PC-3 (cell line): ENCODE results near the gene PHF2. TPM values are rescaled to one million over a fixed set of nuclear protein-coding genes. Genes with fewer than 3 reads are reported as not detected.
"Not testable (repeated sequence)": the region's sequence is repeated elsewhere in the genome, so short reads cannot be mapped to it uniquely, and the experiment has no call there.

Experiments
- ATAC-seq: fragments of 200-7000 bp; cut with Tn5 transposase; 2 replicates; pipeline ENCODE4 v1.9.1; 2020; ENCODE audit warnings: mild to moderate bottlenecking, moderate library complexity
- BruUV-seq: library from RNA; stranded (reverse); fragments of 400-500 nt; replicated peaks from 2 replicates; lab custom pipeline; 2021; lab: Mats Ljungman, UMichigan
- CTCF ChIA-PET: fragments of 300-600 bp; sonication (Branson Sonifier 250); formaldehyde crosslinking; loops from one replicate; lab custom pipeline; 2022; ENCODE audit warnings: antibody characterized with exemption; lab: Charles Lee
- POLR2A ChIA-PET: fragments of 300-600 bp; sonication (Branson Sonifier 250); formaldehyde crosslinking; loops from one replicate; lab custom pipeline; 2022; ENCODE audit warnings: antibody characterized with exemption; ENCODE audit not compliant: unreplicated experiment; lab: Charles Lee
- DNase-seq: peaks from one replicate; pipeline ENCODE4 v3.0.0-alpha.2; 2015
- H2AFZ ChIP-seq: fragments of 300-600 bp; sonication (generic); 2 replicates; pipeline ENCODE4 v1.6.0; 2016; ENCODE audit warnings: antibody characterized with exemption, low read length
- H3F3A ChIP-seq: fragments of 300-600 bp; sonication (generic); one replicate; pipeline ENCODE4 v1.6.0; 2017; ENCODE audit warnings: antibody characterized with exemption, low read length, control low read depth, mild to moderate bottlenecking; ENCODE audit not compliant: unreplicated experiment
- H3K27ac ChIP-seq: fragments of 300-600 bp; sonication (generic); 2 replicates; pipeline ENCODE4 v1.5.1; 2016; ENCODE audit warnings: mild to moderate bottlenecking, low read length
- H3K27me3 ChIP-seq: fragments of 300-600 bp; sonication (generic); 2 replicates; pipeline ENCODE4 v1.6.1; 2016; ENCODE audit warnings: low read length, mixed read lengths
- H3K36me3 ChIP-seq: fragments of 300-600 bp; sonication (generic); 2 replicates; pipeline ENCODE4 v1.6.1; 2016; ENCODE audit warnings: low read depth, mixed run types, low read length, mixed read lengths
- H3K4me1 ChIP-seq: fragments of 300-600 bp; sonication (generic); 2 replicates; pipeline ENCODE4 v1.5.1; 2016; ENCODE audit warnings: low read length; ENCODE audit not compliant: insufficient read depth
- H3K4me2 ChIP-seq: fragments of 300-600 bp; sonication (generic); 2 replicates; pipeline ENCODE4 v1.6.0; 2016; ENCODE audit warnings: low read length
- H3K4me3 ChIP-seq: fragments of 300-600 bp; sonication (generic); 2 replicates; pipeline ENCODE4 v1.5.1; 2016; ENCODE audit warnings: mild to moderate bottlenecking, low read length, mixed read lengths
- H3K79me2 ChIP-seq: fragments of 300-600 bp; sonication (generic); 2 replicates; pipeline ENCODE4 v1.6.1; 2017; ENCODE audit warnings: low read length, mixed read lengths
- H3K9ac ChIP-seq: fragments of 300-600 bp; sonication (generic); 2 replicates; pipeline ENCODE4 v1.6.0; 2016; ENCODE audit warnings: mild to moderate bottlenecking, low read length
- H3K9me2 ChIP-seq: fragments of 300-600 bp; sonication (generic); replicated peaks from 2 replicates; pipeline ENCODE4 v1.6.1; 2016; ENCODE audit warnings: mixed run types, low read length, mixed read lengths
- H3K9me3 ChIP-seq: fragments of 300-600 bp; sonication (generic); 2 replicates; pipeline ENCODE4 v1.6.1; 2016; ENCODE audit warnings: low read length, mixed read lengths
- H4K20me1 ChIP-seq: fragments of 300-600 bp; sonication (generic); 2 replicates; pipeline ENCODE4 v1.6.1; 2016; ENCODE audit warnings: low read length, mixed read lengths
- EZH2 ChIP-seq: fragments of 300-600 bp; sonication (generic); IDR thresholded peaks from one replicate; pipeline ENCODE4 v1.6.1; 2017; ENCODE audit warnings: antibody characterized with exemption, mild to moderate bottlenecking, low read length; ENCODE audit not compliant: unreplicated experiment
- EZH2phosphoT487 ChIP-seq: fragments of 300-600 bp; sonication (generic); IDR thresholded peaks from 2 replicates; pipeline ENCODE4 v1.6.1; 2018; ENCODE audit warnings: mild to moderate bottlenecking, antibody characterized with exemption, low read length, borderline replicate concordance
- intact Hi-C: fragments of 100-400 bp; cut with micrococcal nuclease; formaldehyde crosslinking; loops from 2 replicates; pipeline ENCODE4 v1.9.0; 2023
- total RNA-seq: library from RNA; depleted of rRNA; stranded (reverse); fragments of >200 nt; gene quantifications from 2 replicates; pipeline ENCODE4 v1.2.3, GENCODE V29; 2014
- TF ChIP-seq, protein P1 (sequence below): fragments of 300-600 bp; sonication (generic); conservative IDR thresholded peaks from 2 replicates; pipeline ENCODE4 v1.5.1; 2017; ENCODE audit warnings: antibody characterized with exemption, low read depth, mild to moderate bottlenecking, low read length

PHF2 gene
- total RNA-seq, 1 experiment from 2014 or later = 10.6 TPM

DNA sequence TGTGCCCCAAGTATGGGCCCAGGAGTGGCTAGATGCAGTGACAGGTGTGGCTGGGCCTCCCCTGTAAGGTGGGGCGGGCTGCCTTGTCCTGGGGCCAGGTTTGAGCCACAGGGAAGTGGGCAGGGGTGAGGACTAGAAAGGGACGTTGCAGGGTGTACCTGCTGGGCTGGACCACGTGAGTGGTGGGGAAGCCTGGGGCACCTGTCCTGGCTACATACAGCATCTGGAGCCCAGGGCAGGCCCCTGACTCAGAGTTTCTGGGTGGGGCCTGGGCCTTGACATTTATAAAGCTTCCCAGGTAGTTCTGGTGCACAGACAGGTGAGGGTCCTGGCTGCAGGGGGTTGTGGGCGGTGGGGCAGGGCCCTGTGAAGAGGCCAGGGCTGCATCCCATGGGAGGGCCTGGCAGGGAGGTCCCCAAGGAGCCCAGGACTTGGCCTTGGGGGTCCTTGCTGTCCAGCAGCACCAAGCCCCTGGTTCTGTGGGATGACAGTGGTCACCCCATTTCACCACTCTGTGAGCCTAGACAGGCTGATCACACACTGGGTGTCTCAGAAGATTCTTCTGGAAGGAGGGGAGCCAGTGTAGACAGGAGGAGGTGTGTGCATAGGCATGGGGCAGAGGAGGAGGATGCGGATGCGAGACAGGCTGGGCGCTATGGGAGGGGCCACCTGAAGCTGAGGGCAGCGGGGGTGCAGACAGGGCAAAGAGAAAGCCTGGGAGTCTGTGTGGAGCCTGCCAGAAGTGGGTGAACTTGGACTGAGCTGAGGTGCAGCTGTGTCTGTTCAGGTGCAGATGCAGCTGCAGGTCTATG is 94.0 kb downstream of the PHF2 start:
- no peaks in the 10 kb centered on the region for H3K9me2 ChIP-seq
- no peaks in the 10 kb centered on the region for H3K27me3 ChIP-seq
- H3K9me3 ChIP-seq = no peaks in the 10 kb centered on the region
- no peaks in the 10 kb centered on the region for H3F3A ChIP-seq
- ChIA-PET POLR2A (no interaction called here), CTCF (no interaction called here)
- H3K36me3 ChIP-seq = no peaks in the 10 kb centered on the region
- no peak for DNase-seq
- intact Hi-C loops = no loop called here
- no peak overlapping the region for H3K4me3 ChIP-seq
- no peak overlapping the region for H2AFZ ChIP-seq
- H3K4me1 ChIP-seq = no peaks in the 10 kb centered on the region
- ATAC-seq = no peak
- no peak overlapping the region for H3K4me2 ChIP-seq
- no peak overlapping the region for H3K9ac ChIP-seq
- no peak for TF ChIP-seq EZH2phosphoT487
- no peak for TF ChIP-seq EZH2
- TF ChIP-seq, protein P1, sequence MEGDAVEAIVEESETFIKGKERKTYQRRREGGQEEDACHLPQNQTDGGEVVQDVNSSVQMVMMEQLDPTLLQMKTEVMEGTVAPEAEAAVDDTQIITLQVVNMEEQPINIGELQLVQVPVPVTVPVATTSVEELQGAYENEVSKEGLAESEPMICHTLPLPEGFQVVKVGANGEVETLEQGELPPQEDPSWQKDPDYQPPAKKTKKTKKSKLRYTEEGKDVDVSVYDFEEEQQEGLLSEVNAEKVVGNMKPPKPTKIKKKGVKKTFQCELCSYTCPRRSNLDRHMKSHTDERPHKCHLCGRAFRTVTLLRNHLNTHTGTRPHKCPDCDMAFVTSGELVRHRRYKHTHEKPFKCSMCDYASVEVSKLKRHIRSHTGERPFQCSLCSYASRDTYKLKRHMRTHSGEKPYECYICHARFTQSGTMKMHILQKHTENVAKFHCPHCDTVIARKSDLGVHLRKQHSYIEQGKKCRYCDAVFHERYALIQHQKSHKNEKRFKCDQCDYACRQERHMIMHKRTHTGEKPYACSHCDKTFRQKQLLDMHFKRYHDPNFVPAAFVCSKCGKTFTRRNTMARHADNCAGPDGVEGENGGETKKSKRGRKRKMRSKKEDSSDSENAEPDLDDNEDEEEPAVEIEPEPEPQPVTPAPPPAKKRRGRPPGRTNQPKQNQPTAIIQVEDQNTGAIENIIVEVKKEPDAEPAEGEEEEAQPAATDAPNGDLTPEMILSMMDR = no peak
- no peaks in the 10 kb centered on the region for H3K79me2 ChIP-seq
- no TSS peak for BruUV-seq
- H3K27ac ChIP-seq = no peak overlapping the region
- H4K20me1 ChIP-seq = no peaks in the 10 kb centered on the region

DNA sequence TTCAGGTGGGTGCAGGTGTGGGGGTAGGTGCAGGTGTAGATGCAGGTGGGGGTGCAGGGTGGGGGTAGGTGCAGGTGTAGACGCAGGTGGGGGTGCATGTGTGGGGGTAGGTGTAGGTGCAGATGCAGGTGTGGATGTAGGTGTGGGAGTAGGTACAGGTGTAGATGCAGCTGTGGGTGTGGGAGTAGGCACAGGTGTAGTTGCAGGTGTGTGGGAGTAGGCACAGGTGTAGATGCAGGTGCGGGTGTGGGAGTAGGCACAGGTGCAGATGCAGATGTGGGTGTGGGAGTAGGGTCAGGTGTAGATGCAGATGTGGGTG is 94.6 kb downstream of the PHF2 start:
- no peaks in the 10 kb centered on the region for H3K9me3 ChIP-seq

DNA sequence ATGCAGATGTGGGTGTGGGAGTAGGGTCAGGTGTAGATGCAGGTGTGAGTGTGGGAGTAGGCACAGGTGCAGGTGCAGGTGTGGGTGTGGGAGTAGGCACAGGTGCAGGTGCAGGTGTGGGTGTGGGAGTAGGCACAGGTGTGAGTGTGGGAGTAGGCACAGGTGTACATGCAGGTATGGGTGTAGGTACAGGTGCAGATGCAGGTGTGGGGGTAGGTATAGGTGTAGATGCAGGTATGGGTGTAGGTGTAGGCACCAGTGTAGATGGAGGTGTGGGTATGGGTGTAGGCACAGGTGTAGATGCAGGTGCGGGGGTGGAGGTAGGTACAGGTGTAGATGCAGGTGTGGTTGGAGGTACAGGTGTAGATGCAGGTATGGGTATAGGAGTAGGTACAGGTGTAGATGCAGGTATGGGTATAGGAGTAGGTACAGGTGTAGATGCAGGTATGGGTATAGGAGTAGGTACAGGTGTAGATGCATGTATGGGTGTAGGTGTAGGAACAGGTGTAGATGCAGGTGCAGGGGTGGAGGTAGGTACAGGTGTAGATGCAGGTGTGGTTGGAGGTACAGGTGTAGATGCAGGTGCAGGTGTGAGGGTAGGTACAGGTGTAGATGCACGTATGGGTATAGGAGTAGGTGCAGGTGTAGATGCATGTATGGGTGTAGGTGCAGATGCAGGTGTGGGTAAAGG is 96.1 kb downstream of the PHF2 start:
- H3F3A ChIP-seq, H3K79me2 ChIP-seq, H3K27me3 ChIP-seq, ATAC-seq, H3K9me2 ChIP-seq, H3K9ac ChIP-seq, intact Hi-C loops, POLR2A ChIA-PET, DNase-seq, H3K9me3 ChIP-seq, H2AFZ ChIP-seq, H3K27ac ChIP-seq, H3K36me3 ChIP-seq, H4K20me1 ChIP-seq, H3K4me2 ChIP-seq, CTCF ChIA-PET, BruUV-seq, H3K4me1 ChIP-seq, H3K4me3 ChIP-seq: not testable (repeated sequence)

More for the DNA sequence above, 94.6 kb downstream of the PHF2 start:
- Histone ChIP-seq H3K27me3 (no peaks in the 10 kb centered on the region), H3K79me2 (no peaks in the 10 kb centered on the region), H3K4me3 (no peak overlapping the region), H3K4me2 (no peak overlapping the region), H2AFZ (no peak overlapping the region), H3K9ac (no peak overlapping the region), H3K36me3 (no peaks in the 10 kb centered on the region), H4K20me1 (no peaks in the 10 kb centered on the region), H3F3A (no peaks in the 10 kb centered on the region), H3K27ac (no peak overlapping the region), H3K9me2 (no peaks in the 10 kb centered on the region), H3K4me1 (no peaks in the 10 kb centered on the region)
- intact Hi-C loops = no loop called here
- CTCF ChIA-PET = no interaction called here
- TF ChIP-seq EZH2 (no peak), EZH2phosphoT487 (no peak)
- TF ChIP-seq, protein P1 = no peak
- POLR2A ChIA-PET = no interaction called here
- DNase-seq (no peak), ATAC-seq (no peak)
- no TSS peak for BruUV-seq
